SK-N-MC (cell line): ENCODE measurements around the gene NCKAP5.

Source experiments
- EZH2 ChIP-seq: fragments of 200-600 bp; sonication (generic); IDR thresholded peaks from one replicate; pipeline ENCODE4 v1.6.1; 2017; ENCODE audit warnings: antibody characterized with exemption
- FOXP2 ChIP-seq: optimal IDR thresholded peaks from 2 replicates; pipeline ENCODE3; 2011; ENCODE audit warnings: mild to moderate bottlenecking, moderate library complexity; ENCODE audit not compliant: insufficient read depth; ENCODE audit errors: extremely low read length, control extremely low read depth
- POLR2AphosphoS5 ChIP-seq: IDR thresholded peaks from 2 replicates; pipeline ENCODE4 v1.6.1; 2012; ENCODE audit warnings: mild to moderate bottlenecking, low read depth, low read length, borderline replicate concordance

DNA sequence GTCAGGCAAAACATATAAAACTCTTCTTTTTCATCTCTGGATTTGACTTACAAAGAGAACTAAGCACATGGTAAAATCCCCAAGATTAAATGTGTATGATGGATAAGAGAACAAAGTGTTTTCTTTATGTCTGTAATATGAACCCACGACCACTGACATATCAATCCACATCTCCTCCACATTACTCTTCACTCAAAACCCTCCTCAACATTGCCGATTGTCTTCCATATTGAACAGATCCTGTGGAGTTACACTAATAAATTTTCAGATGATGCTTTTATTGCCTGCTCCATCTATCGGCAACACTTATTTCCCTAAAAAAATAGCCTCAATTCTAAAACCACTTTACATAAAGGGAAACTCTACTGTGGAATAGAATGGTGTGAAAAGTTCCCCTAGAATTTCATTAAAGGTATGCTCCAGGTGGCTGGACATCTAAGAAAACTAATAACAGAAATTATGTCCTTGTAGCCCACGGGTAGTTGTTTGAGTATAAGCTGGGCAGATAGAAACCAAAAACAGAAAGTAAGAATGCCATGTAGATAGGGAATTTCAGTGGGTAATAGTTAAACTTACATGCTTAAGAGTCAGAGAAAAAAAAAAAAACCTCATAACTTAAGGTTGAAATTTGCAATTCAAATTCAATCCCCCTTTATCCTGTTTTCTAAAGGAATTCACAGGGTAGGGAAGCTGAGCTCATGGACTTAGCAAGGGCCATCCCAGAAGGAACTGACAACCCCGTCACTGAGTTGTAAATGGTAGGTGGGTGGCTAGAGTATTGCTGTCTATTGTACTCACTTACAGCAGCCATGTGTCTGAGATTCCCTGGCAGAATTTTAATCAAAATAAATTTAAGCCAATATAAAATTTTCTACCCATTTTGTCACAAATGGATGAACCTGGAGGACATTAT is 592.8 kb downstream of the NCKAP5 start:
- no peak for TF ChIP-seq POLR2AphosphoS5
- TF ChIP-seq EZH2 = no peak
- no peak for TF ChIP-seq FOXP2
